ENCODE data around the gene RBFOX1.

DNA sequence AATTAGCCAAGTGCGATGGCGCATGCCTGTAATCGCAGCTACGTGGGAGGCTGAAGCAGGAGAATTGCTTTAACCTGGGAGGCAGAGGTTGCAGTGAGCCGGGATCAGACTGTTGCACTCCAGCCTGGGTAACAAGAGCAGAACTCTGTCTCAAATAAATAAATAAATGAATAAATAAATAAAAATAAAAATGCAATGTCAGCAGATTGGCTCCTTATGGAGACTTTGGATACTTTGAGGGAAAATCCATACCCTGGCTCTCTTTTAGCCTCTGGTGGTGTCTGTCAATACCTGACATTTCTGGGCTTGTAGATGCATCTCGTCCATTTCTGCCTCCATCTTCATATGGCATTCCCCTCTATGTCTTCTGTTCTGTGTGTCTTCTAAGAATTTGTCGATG, 66.7 kb downstream of the RBFOX1 start:
- TF ChIP-seq CTCF (IDR thresholded peaks at IDR 0.05) (no peak), EZH2 (IDR thresholded peaks at IDR 0.05; ENCODE audit: borderline replicate concordance, insufficient read depth, low read depth, low read length, poor library complexity, severe bottlenecking) (no peak)
